RPMI8226 (cell line): ENCODE measurements around the gene SLC48A1.

Experiments used
- DNase-seq: peaks from one replicate; pipeline ENCODE4 v3.0.0-alpha.2; 2015

Gene SLC48A1

GRCh38 chr12:47773062-47773857 is at the start of gene SLC48A1:
Gene SLC48A1 (plus strand): TSS chr12:47773238. CDS start chr12:47773305, 67 bp downstream.
- peak; percentile 87 for DNase-seq

- no peak for DNase-seq
Observed at GRCh38 chr12:47725091-47725772, 47.8 kb upstream of the SLC48A1 start, which contains the start of gene ENDOU. Gene ENDOU (minus strand): TSS chr12:47725490. CDS start chr12:47725413, 77 bp downstream.

GRCh38 chr12:47725893-47726292 is 47.1 kb upstream of the SLC48A1 start:
- DNase-seq, result no peak

- DNase-seq, result no peak
Observed at GRCh38 chr12:47729233-47729632, 43.8 kb upstream of the SLC48A1 start.

GRCh38 chr12:47730341-47730744 is 42.7 kb upstream of the SLC48A1 start:
- DNase-seq, result no peak

GRCh38 chr12:47731723-47732122 is 41.3 kb upstream of the SLC48A1 start:
- DNase-seq, result peak; percentile 62

GRCh38 chr12:47732504-47732903 is 40.5 kb upstream of the SLC48A1 start:
- no peak for DNase-seq

- no peak for DNase-seq
Observed at GRCh38 chr12:47733142-47733541, 39.9 kb upstream of the SLC48A1 start.

- no peak for DNase-seq
Observed at GRCh38 chr12:47734725-47735480, 38.1 kb upstream of the SLC48A1 start.

GRCh38 chr12:47735649-47736048 is 37.4 kb upstream of the SLC48A1 start:
- DNase-seq, result no peak

- DNase-seq, result no peak
Observed at GRCh38 chr12:47736216-47736615, 36.8 kb upstream of the SLC48A1 start.

GRCh38 chr12:47736877-47737676 is 36.0 kb upstream of the SLC48A1 start:
- DNase-seq, result no peak

GRCh38 chr12:47737936-47738594 is 35.0 kb upstream of the SLC48A1 start:
- DNase-seq, result no peak

GRCh38 chr12:47739297-47739696 is 33.7 kb upstream of the SLC48A1 start:
- DNase-seq, result no peak

GRCh38 chr12:47739979-47740378 is 33.1 kb upstream of the SLC48A1 start:
- DNase-seq, result peak; percentile 60

- peak; percentile 88 for DNase-seq
Observed at GRCh38 chr12:47740606-47741339, 32.3 kb upstream of the SLC48A1 start.

GRCh38 chr12:47741340-47741703 is 31.7 kb upstream of the SLC48A1 start:
- DNase-seq, result peak; percentile 100

- peak; percentile 56 for DNase-seq
Observed at GRCh38 chr12:47742253-47742825, 30.7 kb upstream of the SLC48A1 start.

GRCh38 chr12:47743311-47743860 is 29.7 kb upstream of the SLC48A1 start:
- no peak for DNase-seq

GRCh38 chr12:47744005-47744651 is 28.9 kb upstream of the SLC48A1 start:
- DNase-seq, result peak; percentile 76
